HG03520 (cell line): ENCODE data around the gene LIMS2.

Source experiments
- ATAC-seq: cut with Tn5 transposase; IDR thresholded peaks from one replicate; pipeline ENCODE4 v1.9.1; 2021; ENCODE audit warnings: mild to moderate bottlenecking, moderate library complexity; ENCODE audit not compliant: unreplicated experiment

Gene LIMS2

GRCh38 chr2:127701193-127701650, 25.9 kb upstream of the LIMS2 start, which contains the start of gene SFT2D3:
Gene SFT2D3, plus strand, starts transcription at chr2:127701497. Its CDS starts 32 bp downstream, at chr2:127701529.
- peak; percentile 65 for ATAC-seq

- peak; percentile 56 for ATAC-seq
Measured at GRCh38 chr2:127700527-127701192, 25.3 kb upstream of the LIMS2 start.

GRCh38 chr2:127698553-127699355, 23.4 kb upstream of the LIMS2 start:
- ATAC-seq: no peak

GRCh38 chr2:127697482-127698180, 22.3 kb upstream of the LIMS2 start:
- no peak for ATAC-seq

GRCh38 chr2:127695491-127696472, 20.5 kb upstream of the LIMS2 start:
- ATAC-seq: no peak

GRCh38 chr2:127694986-127695385, 19.7 kb upstream of the LIMS2 start:
- ATAC-seq: no peak

- ATAC-seq: no peak
Measured at GRCh38 chr2:127690696-127691095, 15.4 kb upstream of the LIMS2 start.

GRCh38 chr2:127688405-127688804, 13.1 kb upstream of the LIMS2 start:
- no peak for ATAC-seq

- no peak for ATAC-seq
Measured at GRCh38 chr2:127685410-127686080, 10.2 kb upstream of the LIMS2 start.

- no peak for ATAC-seq
Measured at GRCh38 chr2:127683757-127684156, 8.4 kb upstream of the LIMS2 start.

GRCh38 chr2:127683056-127683455, 7.7 kb upstream of the LIMS2 start:
- no peak for ATAC-seq

GRCh38 chr2:127681976-127682857, 6.9 kb upstream of the LIMS2 start:
- ATAC-seq: no peak

GRCh38 chr2:127681288-127681804, 6.0 kb upstream of the LIMS2 start:
- ATAC-seq: no peak

- ATAC-seq: no peak
Measured at GRCh38 chr2:127680706-127681287, 5.5 kb upstream of the LIMS2 start.

GRCh38 chr2:127679680-127680361, 4.5 kb upstream of the LIMS2 start:
- ATAC-seq: no peak

GRCh38 chr2:127678991-127679390, 3.7 kb upstream of the LIMS2 start:
- no peak for ATAC-seq

GRCh38 chr2:127678531-127678930, 3.2 kb upstream of the LIMS2 start:
- no peak for ATAC-seq

- ATAC-seq: no peak
Measured at GRCh38 chr2:127676906-127677305, 1.6 kb upstream of the LIMS2 start.
